Fibroblast of pulmonary artery (primary cell): ENCODE data around the gene STEAP3.
"Not testable (repeated sequence)": the region's sequence is repeated elsewhere in the genome, so short reads cannot be mapped to it uniquely, and the experiment has no call there.

Source experiments
- DNase-seq: peaks from one replicate; pipeline ENCODE4 v3.0.0-alpha.2; 2010; ENCODE audit warnings: low read depth
- H3K4me3 ChIP-seq: replicated peaks from 2 replicates; pipeline ENCODE4 v1.5.1; 2011; ENCODE audit warnings: low read depth, mild to moderate bottlenecking, control low read depth, low read length, moderate library complexity
- CTCF ChIP-seq: IDR thresholded peaks from 2 replicates; pipeline ENCODE4 v1.5.1; 2011; ENCODE audit warnings: mild to moderate bottlenecking, control low read depth, low read length, inconsistent platforms; ENCODE audit errors: missing control alignments

STEAP3 gene

GRCh38 chr2:119267604-119268003 lies 44.0 kb downstream of the STEAP3 start:
- no peak for DNase-seq

GRCh38 chr2:119276864-119277263 lies 53.2 kb downstream of the STEAP3 start:
- DNase-seq: no peak
- no peak for TF ChIP-seq CTCF
- no peak overlapping the region for H3K4me3 ChIP-seq

More at GRCh38 chr2:119267604-119268003, 44.0 kb downstream of the STEAP3 start:
- TF ChIP-seq CTCF: no peak
- no peak overlapping the region for H3K4me3 ChIP-seq

GRCh38 chr2:119278385-119278784 lies 54.8 kb downstream of the STEAP3 start:
- DNase-seq, H3K4me3 ChIP-seq: not testable (repeated sequence)

GRCh38 chr2:119278946-119279345 lies 55.3 kb downstream of the STEAP3 start:
- DNase-seq: no peak
- no peak for TF ChIP-seq CTCF
- no peak overlapping the region for H3K4me3 ChIP-seq

- DNase-seq: no peak
- TF ChIP-seq CTCF: no peak
- H3K4me3 ChIP-seq: no peak overlapping the region
Observed at GRCh38 chr2:119279666-119280065, 56.0 kb downstream of the STEAP3 start.

GRCh38 chr2:119280680-119281079 lies 57.0 kb downstream of the STEAP3 start:
- no peak for TF ChIP-seq CTCF
- H3K4me3 ChIP-seq: no peak overlapping the region
- no peak for DNase-seq

GRCh38 chr2:119282146-119282995 lies 58.7 kb downstream of the STEAP3 start:
- no peak for DNase-seq
- TF ChIP-seq CTCF: no peak
- H3K4me3 ChIP-seq: no peak overlapping the region
